Stimulated activated CD8-positive, alpha-beta memory T cell treated with anti-CD3 and anti-CD28 coated beads, Interleukin-7, amount 100 ng/mL, for 48 hours (primary cell): ENCODE results near the gene MTRF1.
"Not testable (repeated sequence)": the region's sequence is repeated elsewhere in the genome, so short reads cannot be mapped to it uniquely, and the experiment has no call there.

Experiments
- DNase-seq, 2 donors: peaks; one replicate each; pipeline ENCODE4 v3.0.0-alpha.2; 2020; ENCODE audit warnings: low read depth in 1 of 2; ENCODE audit errors: extremely low read depth in 1 of 2

MTRF1 gene

GRCh38 chr13:41182231-41182630 is 81.1 kb downstream of the MTRF1 start:
- DNase-seq = no peak

- DNase-seq = no peak
Observed at GRCh38 chr13:41179593-41180250, 83.7 kb downstream of the MTRF1 start.

- DNase-seq = no peak
Observed at GRCh38 chr13:41178040-41178439, 85.3 kb downstream of the MTRF1 start.

GRCh38 chr13:41177616-41178015 is 85.8 kb downstream of the MTRF1 start:
- DNase-seq = no peak

- not testable (repeated sequence) for DNase-seq
Observed at GRCh38 chr13:41175576-41175975, 87.8 kb downstream of the MTRF1 start.
